Left ventricle myocardium superior (tissue), 1 donor: ENCODE results near the gene DCAF8. TPM values are rescaled to one million over a fixed set of nuclear protein-coding genes. Genes with fewer than 3 reads are reported as not detected.
A peak's percentile ranks its signal among the peaks of the same experiment; 100 is the strongest.

Experiments
- ATAC-seq: fragments of 200-7000 bp; cut with Tn5 transposase; one replicate; pipeline ENCODE4 v1.9.1; 2020; ENCODE audit warnings: mild to moderate bottlenecking, moderate library complexity
- DNase-seq: peaks from one replicate; pipeline ENCODE4 v3.0.0-alpha.2; 2020
- intact Hi-C: fragments of 100-400 bp; cut with micrococcal nuclease; formaldehyde crosslinking; loops from one replicate; pipeline ENCODE4 v1.11.0; 2022
- total RNA-seq: library from RNA; stranded (reverse); fragmentation: NEBNext Ultra II Directional; extraction: Animal tissue kit (Norgen Biotek cat#: 25700); gene quantifications from one replicate; pipeline ENCODE4 v1.2.1, GENCODE V29; 2021
- donor health status: DM: no; HTN: yes; CAD: no; lungs with severe emphysema.

DCAF8 gene
- total RNA-seq, 1 donor from 2014 or later = 145 TPM

- ATAC-seq (no peak), DNase-seq (no peak)
- intact Hi-C loops = no loop called here
Measured at GRCh38 chr1:160267284-160267991, 5.1 kb upstream of the DCAF8 start.

GRCh38 chr1:160264795-160265307 is 2.5 kb upstream of the DCAF8 start:
- DNase-seq = no peak
- intact Hi-C loops = no loop called here
- ATAC-seq = no peak

GRCh38 chr1:160261556-160261892 is 825 bp downstream of the DCAF8 start:
- ATAC-seq (peak; percentile 33), DNase-seq (no peak)
- intact Hi-C loops = no loop called here

GRCh38 chr1:160260406-160261382 is 1.7 kb downstream of the DCAF8 start:
- ATAC-seq (no peak), DNase-seq (no peak)
- intact Hi-C loops = no loop called here

GRCh38 chr1:160258177-160258798 is 4.1 kb downstream of the DCAF8 start:
- intact Hi-C loops = loop anchor here (10.0 kb wide), 1 partner anchor 63 kb away; the partner anchor contains the start of gene CASQ1
- ATAC-seq = no peak
- no peak for DNase-seq

- ATAC-seq (no peak), DNase-seq (no peak)
- intact Hi-C loops = loop anchor here (10.0 kb wide), 1 partner anchor 63 kb away; the partner anchor contains the start of gene CASQ1
Measured at GRCh38 chr1:160257411-160258015, 4.8 kb downstream of the DCAF8 start.

GRCh38 chr1:160256396-160257046 is 5.8 kb downstream of the DCAF8 start:
- intact Hi-C loops = loop anchor here (10.0 kb wide), 1 partner anchor 62 kb away; the partner anchor contains the start of gene CASQ1

GRCh38 chr1:160255781-160256300 is 6.5 kb downstream of the DCAF8 start:
- intact Hi-C loops = loop anchor here (10.0 kb wide), 1 partner anchor 61 kb away; the partner anchor contains the start of gene CASQ1
- DNase-seq = no peak
- ATAC-seq = no peak

More at GRCh38 chr1:160256396-160257046, 5.8 kb downstream of the DCAF8 start:
- ATAC-seq (peak; percentile 18), DNase-seq (no peak)

GRCh38 chr1:160251687-160252526 is 10.4 kb downstream of the DCAF8 start:
- ATAC-seq (peak; percentile 91), DNase-seq (peak; percentile 61)
- intact Hi-C loops = loop anchor here (10.0 kb wide), 1 partner anchor 57 kb away; the partner anchor contains the start of gene CASQ1

- DNase-seq (no peak), ATAC-seq (peak; percentile 43)
- intact Hi-C loops = loop anchor here (10.0 kb wide), 1 partner anchor 56 kb away; the partner anchor contains the start of gene CASQ1
Measured at GRCh38 chr1:160251011-160251410, 11.3 kb downstream of the DCAF8 start.

GRCh38 chr1:160247053-160247452 is 15.3 kb downstream of the DCAF8 start:
- ATAC-seq (peak; percentile 60), DNase-seq (no peak)
- intact Hi-C loops = no loop called here

GRCh38 chr1:160245434-160245833 is 16.9 kb downstream of the DCAF8 start:
- intact Hi-C loops = no loop called here
- DNase-seq (no peak), ATAC-seq (no peak)

GRCh38 chr1:160244209-160244608 is 18.1 kb downstream of the DCAF8 start:
- intact Hi-C loops = no loop called here
- no peak for DNase-seq
- peak; percentile 54 for ATAC-seq

- peak; percentile 45 for ATAC-seq
Measured at GRCh38 chr1:160243767-160244166, 18.6 kb downstream of the DCAF8 start.

GRCh38 chr1:160239582-160240299 is 22.6 kb downstream of the DCAF8 start:
- ATAC-seq = no peak
- DNase-seq = no peak
- intact Hi-C loops = no loop called here

More at GRCh38 chr1:160243767-160244166, 18.6 kb downstream of the DCAF8 start:
- no peak for DNase-seq
- intact Hi-C loops = no loop called here

GRCh38 chr1:160238408-160238807 is 23.9 kb downstream of the DCAF8 start:
- peak; percentile 64 for ATAC-seq
- no peak for DNase-seq
- intact Hi-C loops = no loop called here
